Posterior cingulate gyrus (tissue), 11 donors: ENCODE results near the gene PFN1.

ENCODE experiments used
- DNase-seq, 10 donors: peaks; one replicate each; pipeline versions ENCODE4 v3.0.0 to v3.0.0-alpha.2; 2020 to 2021; ENCODE audit warnings: mixed read lengths in 3 of 10
- intact Hi-C: fragments of 100-400 bp; cut with DNase I; formaldehyde crosslinking; loops from one replicate; pipeline ENCODE4 v1.15.1; 2023

PFN1 gene

GRCh38 chr17:4948166-4948930, at the start of gene PFN1:
Gene PFN1, minus strand, starts transcription at chr17:4948530. Its CDS starts 136 bp downstream, at chr17:4948394.
- peak; percentile 63 to 96 (median 80) for DNase-seq
- intact Hi-C loops = loop anchor here (1.0 to 5.0 kb wide), 2 partner anchors 19 to 39 kb away; partner anchors contain the start of genes CAMTA2 and SPAG7

GRCh38 chr17:4997302-4998026, 49.1 kb upstream of the PFN1 start, which contains the start of the genes INCA1 and KIF1C:
Gene INCA1, minus strand, starts transcription at chr17:4997522. Its CDS starts 3,085 bp downstream, at chr17:4994437.
Gene KIF1C, plus strand, starts transcription at chr17:4997950. Its CDS starts 2,297 bp downstream, at chr17:5000247.
- DNase-seq = peak; percentile 87 to 99 (median 95)
- intact Hi-C loops = loop anchor here (1.0 kb wide), 1 partner anchor 30 kb away; the partner anchor contains the start of gene SPAG7

GRCh38 chr17:4994081-4994595, 45.8 kb upstream of the PFN1 start:
- intact Hi-C loops = no loop called here
- no peak for DNase-seq

GRCh38 chr17:4987767-4988567, 39.6 kb upstream of the PFN1 start:
- intact Hi-C loops = loop anchor here (5.0 kb wide), 1 partner anchor 41 kb away; the partner anchor contains the start of gene PFN1
- DNase-seq = no peak

GRCh38 chr17:4986951-4987766, 38.8 kb upstream of the PFN1 start, which contains the start of gene CAMTA2:
Gene CAMTA2, minus strand, starts transcription at chr17:4987675. Its CDS starts 1,453 bp downstream, at chr17:4986222.
- peak; percentile 82 to 98 (median 90) for DNase-seq
- intact Hi-C loops = loop anchor here (5.0 kb wide), 1 partner anchor 40 kb away; the partner anchor contains the start of gene PFN1

- intact Hi-C loops = loop anchor here (5.0 kb wide), 1 partner anchor 39 kb away; the partner anchor contains the start of gene PFN1
- no peak for DNase-seq
These were observed 38.1 kb upstream of the PFN1 start for GRCh38 chr17:4986403-4986802.

- peak in 1 of 10 donors; percentile 5 for DNase-seq
- intact Hi-C loops = loop anchor here (5.0 kb wide), 1 partner anchor 80 kb away; no protein-coding TSS in a partner anchor
These were observed 34.0 kb upstream of the PFN1 start for GRCh38 chr17:4982305-4982704.

- intact Hi-C loops = loop anchor here (5.0 kb wide), 1 partner anchor 82 kb away; no protein-coding TSS in a partner anchor
- peak in 1 of 10 donors; percentile 55 for DNase-seq
These were observed 32.4 kb upstream of the PFN1 start for GRCh38 chr17:4980644-4981216.

GRCh38 chr17:4978726-4979125, 30.4 kb upstream of the PFN1 start:
- intact Hi-C loops = no loop called here
- DNase-seq = peak in 1 of 10 donors; percentile 2

- peak in 1 of 10 donors; percentile 81 for DNase-seq
- intact Hi-C loops = no loop called here
These were observed 25.9 kb upstream of the PFN1 start for GRCh38 chr17:4974115-4974670.

GRCh38 chr17:4973256-4974114, 25.2 kb upstream of the PFN1 start:
- intact Hi-C loops = no loop called here
- peak in 1 of 10 donors; percentile 62 for DNase-seq

GRCh38 chr17:4972752-4973151, 24.4 kb upstream of the PFN1 start:
- intact Hi-C loops = no loop called here
- peak in 1 of 10 donors; percentile 65 for DNase-seq

GRCh38 chr17:4972322-4972721, 24.0 kb upstream of the PFN1 start:
- peak in 1 of 10 donors; percentile 50 for DNase-seq
- intact Hi-C loops = no loop called here

GRCh38 chr17:4971826-4972225, 23.5 kb upstream of the PFN1 start:
- DNase-seq = peak in 1 of 10 donors; percentile 71
- intact Hi-C loops = no loop called here

GRCh38 chr17:4970273-4970672, 21.9 kb upstream of the PFN1 start:
- intact Hi-C loops = no loop called here
- DNase-seq = peak in 1 of 10 donors; percentile 49

- DNase-seq = peak in 1 of 10 donors; percentile 52
- intact Hi-C loops = loop anchor here (10.0 kb wide), 1 partner anchor 65 kb away; the partner anchor contains the start of gene CHRNE
These were observed 21.3 kb upstream of the PFN1 start for GRCh38 chr17:4969551-4970173.
